HG03196 (cell line): ENCODE results near the gene SLC16A6.
"Not testable (repeated sequence)": the region's sequence is repeated elsewhere in the genome, so short reads cannot be mapped to it uniquely, and the experiment has no call there.

Experiments
- ATAC-seq: cut with Tn5 transposase; IDR thresholded peaks from one replicate; pipeline ENCODE4 v1.9.1; 2021; ENCODE audit not compliant: unreplicated experiment

SLC16A6 gene

DNA sequence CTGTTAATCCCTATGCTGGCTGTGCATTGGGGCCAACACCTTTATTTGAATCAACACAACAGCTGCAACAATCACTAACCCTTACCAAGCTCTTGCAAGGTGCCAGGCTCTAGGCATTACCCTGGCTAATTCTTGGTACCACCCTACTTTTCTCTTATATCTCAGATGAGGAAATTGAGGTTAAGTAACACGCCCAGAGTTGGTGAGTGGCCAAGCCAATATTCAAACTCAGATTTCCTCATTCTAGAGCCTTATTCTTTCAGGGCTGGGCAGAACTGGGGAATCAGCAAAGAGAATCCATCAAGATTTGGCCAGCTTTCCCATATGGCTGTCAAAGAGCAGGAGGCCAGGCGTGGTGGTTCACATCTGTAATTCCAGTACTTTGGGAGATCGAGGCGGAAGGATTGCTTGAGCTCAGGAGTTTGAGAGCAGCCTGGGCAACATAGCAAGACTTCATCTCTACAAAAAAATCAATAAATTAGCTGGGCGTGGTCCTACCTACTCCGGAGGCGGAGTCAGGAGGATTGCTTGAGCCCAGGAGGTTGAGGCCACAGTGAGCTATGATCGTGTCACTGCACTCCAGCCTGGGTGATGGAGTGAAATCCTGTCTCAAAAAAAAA is 24.1 kb upstream of the SLC16A6 start:
- no peak for ATAC-seq

DNA sequence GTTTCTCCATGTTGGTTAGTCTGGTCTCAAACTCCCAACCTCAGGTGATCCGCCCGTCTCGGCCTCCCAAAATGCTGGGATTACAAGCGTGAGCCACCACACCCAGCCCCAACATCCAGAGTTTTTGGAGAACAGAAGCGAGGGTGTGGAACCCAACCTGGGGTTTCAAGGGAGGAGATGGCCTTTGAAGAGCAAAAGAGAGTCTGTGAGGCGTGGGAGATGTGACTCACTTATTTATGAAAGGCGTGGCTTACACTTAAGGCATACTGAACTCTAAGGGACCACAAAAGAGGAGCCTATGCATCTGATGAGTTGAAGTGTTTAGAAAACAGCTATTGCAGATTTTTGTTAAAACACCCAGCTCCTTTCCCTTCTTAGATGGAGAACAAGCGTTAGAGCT is 19.2 kb upstream of the SLC16A6 start:
- ATAC-seq = no peak

DNA sequence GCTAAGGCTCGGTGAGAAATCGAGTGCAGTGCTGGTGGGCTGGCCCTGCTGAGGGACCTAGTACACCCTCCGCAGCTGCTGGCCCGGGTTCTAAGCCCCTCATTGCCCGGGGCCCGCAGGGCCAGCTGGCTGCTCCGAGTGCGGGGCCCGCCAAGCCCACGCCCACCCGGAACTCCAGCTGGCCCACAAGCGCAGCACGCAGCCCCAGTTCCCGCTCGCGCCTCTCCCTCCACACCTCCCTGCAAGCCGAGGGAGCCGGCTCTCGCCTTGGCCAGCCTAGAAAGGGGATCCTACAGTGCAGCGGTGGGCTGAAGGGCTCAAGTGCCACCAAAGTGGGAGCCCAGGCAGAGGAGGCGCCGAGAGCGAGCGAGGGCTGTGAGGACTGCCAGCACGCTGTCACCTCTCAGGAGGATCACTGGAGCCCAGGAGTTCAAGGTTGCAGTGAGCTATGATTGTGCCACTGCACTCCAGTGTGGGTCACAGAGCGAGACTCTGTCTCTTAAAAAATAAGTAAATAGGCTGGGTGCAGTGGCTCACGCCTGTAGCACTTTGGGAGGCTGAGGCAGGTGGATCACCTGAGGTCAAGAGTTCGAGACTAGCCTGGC is 18.2 kb upstream of the SLC16A6 start:
- ATAC-seq = not testable (repeated sequence)

DNA sequence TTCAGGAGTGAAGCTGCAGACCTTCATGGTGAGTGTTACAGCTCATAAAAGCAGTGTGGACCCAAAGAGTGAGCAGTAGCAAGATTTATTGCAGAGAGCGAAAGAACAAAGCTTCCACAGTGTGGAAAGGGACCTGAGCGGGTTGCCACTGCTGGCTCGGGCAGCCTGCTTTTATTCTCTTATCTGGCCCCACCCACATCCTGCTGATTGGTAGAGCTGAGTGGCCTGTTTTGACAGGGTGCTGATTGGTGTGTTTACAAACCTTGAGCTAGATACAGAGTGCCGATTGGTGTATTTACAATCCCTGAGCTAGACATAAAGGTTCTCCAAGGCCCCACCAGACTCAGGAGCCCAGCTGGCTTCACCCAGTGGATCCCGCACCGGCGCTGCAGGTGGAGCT is 17.6 kb upstream of the SLC16A6 start:
- not testable (repeated sequence) for ATAC-seq

DNA sequence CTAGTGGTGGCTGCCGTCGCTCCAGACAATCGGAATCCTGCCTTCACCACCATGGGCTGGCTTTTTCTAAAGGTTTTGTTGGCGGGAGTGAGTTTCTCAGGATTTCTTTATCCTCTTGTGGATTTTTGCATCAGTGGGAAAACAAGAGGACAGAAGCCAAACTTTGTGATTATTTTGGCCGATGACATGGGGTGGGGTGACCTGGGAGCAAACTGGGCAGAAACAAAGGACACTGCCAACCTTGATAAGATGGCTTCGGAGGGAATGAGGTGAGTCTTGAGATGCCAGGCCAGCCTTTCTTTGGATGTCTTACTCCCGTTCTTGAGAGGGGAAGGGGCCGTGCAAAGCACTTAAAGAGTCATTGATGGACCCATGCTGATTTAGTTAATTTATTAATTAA is 16.5 kb upstream of the SLC16A6 start:
- no peak for ATAC-seq

DNA sequence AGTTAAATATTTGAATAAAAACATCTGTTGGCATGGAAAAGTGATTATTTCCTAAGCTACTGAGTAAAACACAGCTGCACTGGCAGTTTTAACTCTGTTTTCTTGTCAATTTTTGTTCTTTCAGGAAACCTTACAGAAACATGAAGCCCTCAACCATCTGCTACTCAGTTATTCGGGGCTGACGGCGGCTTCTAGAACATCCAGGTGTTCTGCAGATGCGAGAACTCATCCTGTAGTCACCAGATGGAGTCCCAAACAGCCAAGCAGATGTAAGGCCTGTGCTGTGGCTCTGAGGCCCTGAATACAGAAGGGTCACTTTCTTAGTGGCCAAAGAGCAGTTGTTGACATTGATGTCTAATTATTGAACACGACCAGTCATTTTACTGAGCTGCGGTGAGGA is 15.9 kb upstream of the SLC16A6 start:
- ATAC-seq = no peak

DNA sequence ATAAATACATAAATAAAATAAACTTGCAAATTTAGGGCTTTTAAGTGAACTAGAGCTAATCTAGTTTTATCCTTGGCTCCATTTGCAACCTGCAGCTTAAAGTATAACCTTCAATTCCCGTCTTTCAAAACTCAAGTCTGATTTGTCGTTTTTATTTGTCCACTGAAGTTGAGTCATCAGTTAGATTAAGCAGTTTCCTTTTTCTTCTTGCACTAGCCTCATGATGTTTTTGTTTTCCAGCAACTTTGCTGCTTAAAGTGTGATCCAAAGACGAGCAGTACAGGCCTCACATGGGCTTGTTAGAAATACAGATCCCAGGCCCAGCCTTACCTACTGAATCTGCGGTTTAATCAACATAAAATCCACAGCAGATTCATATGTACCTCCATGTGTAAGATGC is 14.2 kb upstream of the SLC16A6 start:
- ATAC-seq = no peak

DNA sequence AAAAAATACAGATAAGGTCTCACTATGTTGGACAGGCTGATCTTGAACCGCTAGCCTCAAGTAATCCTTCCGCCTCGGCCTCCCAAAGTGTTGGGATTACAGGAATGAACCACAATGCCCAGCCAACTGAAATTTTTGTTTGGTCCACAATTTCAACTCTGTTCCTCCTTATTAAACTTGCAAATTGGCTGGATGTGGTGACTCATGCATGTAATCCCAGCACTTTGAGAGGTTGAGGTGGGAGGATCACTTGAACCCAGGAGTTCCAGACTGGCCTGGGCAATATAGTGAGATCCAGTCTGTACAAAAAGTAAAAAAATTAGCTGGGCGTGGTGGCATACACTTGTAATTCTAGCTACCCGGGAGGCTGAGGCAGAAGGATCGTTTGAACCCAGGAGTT is 13.8 kb upstream of the SLC16A6 start:
- ATAC-seq = no peak

DNA sequence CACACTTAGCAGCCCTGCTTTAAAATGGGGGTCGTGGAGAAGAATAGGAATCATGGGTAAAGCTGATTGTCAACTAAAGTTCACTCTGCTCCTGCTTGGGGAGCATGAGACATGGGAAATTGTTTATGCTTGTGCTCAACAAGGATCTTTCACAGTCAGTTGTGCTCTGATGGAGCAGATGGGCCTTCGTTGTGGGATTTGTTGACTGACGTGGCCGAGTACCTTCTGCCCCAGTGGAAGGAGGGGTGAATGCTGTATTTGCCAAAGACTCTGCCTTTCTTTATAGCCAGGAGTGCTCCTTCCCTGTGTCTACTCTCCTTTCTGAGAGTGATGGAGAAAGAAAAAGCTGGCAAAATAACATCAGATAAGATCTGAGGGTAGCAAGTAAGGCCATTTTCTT is 11.7 kb upstream of the SLC16A6 start:
- no peak for ATAC-seq

DNA sequence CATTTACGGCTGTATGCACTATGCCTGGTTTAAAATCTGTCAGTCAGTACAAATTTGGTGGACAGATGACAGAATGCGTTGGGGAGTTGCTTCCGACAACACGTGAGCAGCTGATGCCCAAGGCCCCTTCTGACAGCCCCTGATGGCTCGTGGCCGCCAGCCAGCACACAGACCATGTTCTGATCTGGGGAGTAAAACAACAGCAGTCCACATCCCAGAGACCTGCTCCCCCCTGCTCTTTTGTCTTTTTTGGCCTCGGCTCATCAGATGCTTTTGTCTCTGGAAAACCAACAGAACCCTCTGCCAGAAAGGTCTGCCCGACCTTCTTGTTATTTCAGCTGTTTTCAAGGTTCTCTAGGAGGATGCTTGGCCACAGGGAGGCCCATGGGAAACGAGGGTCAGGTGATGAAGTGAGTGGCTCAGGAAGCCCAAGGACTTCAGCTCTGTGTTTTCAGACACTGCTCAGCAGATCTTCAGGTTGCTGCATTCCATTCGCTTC is 11.2 kb upstream of the SLC16A6 start:
- ATAC-seq = no peak

DNA sequence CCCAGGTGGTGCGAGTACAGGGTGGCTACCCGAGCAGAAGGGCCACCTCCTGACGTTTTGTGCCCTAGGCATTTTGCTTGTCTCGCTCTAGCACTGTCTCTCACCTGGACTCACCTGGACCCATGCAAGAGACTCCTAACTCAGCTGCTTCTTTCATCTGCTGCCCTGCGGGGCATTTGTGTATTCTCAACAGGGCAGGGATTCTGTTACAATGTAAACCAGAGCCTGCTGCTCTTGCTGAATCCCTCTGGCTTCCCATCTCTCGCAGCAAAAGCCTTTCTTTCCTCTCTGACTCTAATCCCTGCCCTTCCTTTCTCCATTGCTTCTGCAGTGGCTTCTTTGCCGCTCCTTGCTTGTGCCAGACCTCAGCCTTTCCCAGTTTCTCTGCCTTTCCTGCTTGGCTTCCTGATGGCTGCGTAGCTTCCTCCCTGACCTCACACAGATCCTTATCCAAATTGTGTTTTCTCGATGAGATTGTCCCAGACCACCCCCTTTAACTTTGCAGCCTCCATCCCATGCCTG is 10.6 kb upstream of the SLC16A6 start:
- no peak for ATAC-seq

DNA sequence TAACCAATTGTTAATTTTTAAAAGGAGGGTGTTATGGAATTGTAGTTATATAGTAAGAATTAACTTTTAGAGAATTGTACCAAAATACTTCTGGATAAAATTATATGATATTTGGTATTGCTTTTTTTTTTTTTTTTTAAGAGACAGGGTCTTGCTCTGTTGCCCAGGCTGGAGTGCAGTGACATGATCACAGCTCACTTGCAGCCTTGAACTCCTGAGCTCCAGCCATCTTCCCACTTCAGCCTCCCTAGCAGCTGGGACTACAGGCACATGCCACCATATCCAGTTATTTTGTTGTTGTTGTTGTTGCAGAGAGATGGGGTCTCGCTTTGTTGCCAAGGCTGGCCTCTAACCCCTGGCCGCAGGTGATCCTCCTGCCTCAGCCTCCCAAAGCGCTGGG is 8.9 kb upstream of the SLC16A6 start:
- ATAC-seq = no peak

DNA sequence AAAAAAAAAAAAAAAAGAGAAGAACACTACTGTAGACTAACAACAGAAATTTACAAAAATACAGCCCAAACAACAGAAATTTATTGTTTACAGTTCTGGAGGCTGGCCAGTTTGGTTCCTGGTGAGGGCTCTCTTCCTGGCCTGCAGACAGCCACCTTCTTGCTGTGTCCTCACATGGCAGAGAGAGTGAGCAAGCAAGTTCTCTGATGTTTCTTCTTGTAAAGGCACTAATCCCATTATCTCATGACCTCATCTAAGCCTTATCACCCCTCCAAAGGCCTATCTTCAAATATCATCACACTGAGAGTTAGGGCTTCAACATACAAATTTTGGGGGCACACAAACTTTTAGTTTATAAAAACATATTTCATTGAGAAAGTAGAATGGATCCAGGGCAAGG is 7.7 kb upstream of the SLC16A6 start:
- no peak for ATAC-seq

DNA sequence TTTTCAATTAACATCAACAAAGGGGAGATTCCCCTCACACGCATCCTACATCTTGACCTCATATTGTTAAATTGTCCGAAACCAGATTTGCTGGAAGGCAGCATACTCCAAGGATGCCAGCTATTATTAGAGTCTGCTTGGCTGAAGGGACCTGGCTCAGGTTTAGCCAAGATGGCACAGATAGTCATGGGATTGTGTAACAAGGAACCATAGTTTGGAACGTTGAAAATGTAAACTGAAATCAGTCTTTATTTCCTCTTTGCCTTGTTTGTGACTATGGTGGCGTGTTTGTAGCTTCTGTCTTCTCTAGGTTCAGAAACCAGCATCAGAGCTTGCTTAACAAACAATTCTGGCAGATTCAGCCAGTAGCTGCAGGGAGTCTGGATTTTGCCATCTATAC is 6.3 kb upstream of the SLC16A6 start:
- ATAC-seq = no peak

DNA sequence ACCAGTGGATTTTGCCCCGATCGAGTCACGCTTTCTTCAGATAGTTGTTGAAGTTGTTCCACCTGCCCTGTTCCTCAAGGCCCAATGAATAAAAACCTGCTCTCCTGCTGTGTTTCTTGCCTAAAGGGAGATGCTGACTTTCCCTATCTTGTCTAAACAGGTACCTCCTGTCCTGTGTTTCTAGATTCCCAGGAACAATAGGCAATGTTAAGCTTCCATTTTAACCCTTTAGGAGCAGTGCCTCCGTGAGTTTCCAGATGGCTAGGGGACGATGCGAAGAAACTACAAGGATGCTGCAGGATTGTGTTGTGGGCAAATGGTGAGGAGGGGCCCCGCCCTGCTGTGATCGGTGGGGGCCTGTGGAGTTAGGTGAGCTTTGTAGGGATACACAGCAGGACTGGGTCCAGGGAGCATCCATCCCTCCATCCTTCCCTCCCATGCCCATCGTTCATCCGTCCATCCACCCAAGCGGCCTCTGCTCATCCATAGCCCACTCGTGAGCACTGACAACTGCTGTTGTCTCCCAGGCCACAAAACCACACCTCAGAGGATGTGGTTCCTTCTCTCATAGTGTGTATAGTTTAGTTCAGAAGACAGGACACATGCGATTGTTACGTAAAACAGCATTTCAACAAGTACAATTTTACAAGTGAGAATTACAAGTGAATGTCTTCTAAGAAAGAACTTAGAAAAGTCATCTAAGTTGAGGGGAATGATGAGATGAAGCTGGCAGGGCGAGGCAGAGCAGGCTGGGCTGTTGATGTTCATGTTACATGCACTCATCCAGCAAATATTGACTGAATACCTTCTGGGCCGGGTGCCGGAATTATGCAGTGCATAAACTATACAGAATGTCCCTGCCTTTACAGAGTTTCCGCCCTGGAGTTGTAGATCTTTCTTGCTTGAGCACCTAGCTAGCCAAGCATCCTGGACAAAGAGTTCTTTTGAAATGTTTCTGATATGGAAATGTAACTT is 5.6 kb upstream of the SLC16A6 start:
- ATAC-seq = no peak

DNA sequence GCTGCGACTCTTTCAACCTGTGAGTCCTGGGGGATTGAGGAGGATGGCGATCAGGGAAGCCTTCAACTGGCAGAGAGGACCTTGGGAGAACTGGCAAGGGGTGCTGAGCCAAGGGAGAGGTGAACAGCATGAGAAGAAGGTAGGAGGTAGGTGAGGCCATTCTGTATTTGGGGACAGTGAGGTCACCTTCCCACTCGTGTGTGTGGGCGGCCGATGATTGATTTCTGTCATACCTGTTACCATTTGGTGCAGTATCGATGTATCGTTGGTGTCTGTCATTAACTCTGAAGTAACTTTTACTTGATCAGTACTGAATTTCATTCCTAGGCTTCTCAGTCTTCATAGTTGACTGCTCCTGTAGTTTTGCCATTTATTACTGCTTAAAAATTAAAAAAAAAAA is 4.2 kb upstream of the SLC16A6 start:
- ATAC-seq = no peak

DNA sequence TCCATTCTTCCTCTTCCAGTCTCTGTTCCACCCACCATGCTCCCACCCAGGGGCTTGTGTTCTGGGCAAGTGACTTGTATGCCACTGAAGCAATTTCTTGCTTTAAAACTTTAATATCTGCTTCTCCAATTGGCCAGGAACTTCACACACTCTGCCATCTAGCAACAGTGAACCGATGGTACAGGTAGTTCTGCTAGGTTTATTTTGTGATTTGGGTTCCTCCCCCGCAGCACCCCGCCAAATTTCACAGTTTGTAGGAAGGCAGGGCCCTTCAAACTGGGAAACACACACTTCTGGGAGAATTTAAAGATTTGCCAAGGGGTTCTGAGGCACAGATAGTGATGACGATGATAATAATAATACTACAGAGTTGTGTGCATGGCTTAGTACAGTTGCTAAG is 3.7 kb upstream of the SLC16A6 start:
- no peak for ATAC-seq

DNA sequence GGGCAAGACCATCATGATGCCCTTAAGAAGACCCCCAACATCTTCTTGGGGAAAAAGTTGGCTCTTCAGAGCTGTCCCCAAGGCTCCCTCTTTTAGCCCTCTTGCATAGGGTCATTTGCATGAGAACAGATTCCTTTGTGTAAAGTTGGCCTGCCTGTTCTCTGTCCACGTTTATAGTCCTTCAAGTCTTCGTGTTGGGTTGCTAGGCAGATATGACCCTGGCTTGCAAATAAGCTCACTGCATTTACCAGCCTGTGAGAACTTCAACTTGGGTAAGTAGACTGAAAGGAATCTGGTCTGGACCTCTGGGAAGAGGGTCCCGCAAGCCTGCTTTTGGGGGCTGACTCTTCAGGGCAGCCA is 3.2 kb upstream of the SLC16A6 start:
- ATAC-seq = no peak

DNA sequence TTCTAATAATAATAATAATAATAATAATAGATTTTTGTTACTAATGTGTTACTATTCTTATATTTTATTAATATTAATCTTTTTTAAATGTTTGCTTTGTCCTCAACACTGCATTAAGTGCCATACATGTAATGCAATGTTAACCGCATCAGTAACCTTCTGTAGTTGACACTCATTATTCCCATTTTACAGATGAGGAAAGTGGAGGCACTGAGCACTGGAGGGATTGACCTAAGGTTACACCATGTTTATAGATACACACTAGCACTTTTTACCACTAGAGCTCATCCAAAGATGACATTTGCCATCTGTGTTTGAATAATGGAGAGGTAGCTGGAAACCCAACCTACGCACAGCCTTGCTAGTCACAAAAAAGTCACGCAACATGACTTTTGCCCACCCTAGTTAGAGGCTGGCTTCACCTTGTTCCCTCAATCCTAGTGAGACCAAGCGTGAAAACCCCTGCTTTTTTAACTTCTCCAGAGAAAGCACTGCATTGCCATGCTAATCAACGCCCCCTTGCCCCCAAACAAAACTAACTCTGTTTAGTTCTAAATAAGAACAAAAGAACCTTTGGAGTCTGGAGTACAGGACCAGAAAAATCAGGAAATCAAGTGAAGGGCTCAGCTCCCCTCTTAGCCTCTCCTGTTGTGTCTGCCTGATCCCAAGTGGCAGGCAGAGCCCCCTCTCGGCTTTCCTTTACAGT is 2.7 kb upstream of the SLC16A6 start:
- ATAC-seq = no peak

DNA sequence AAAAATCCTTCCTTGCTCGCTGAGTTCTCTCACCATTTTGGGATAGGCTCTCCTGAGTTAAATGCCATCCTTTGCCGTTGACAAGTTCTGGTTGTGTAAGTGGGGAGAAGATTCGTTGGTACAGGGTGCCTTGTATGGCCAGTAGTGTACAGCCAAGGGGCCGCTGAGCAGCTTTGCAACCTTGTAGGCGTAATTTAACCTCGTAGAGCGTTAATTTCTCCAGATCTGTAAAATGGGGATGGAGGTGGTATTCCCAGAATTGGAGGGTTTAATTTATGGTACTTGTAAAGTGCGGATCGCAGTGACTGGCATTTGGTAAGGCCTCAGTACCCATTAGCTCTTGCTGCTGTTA is 1.7 kb upstream of the SLC16A6 start:
- ATAC-seq = no peak
